VCaP (cell line): Measurements from ENCODE around the gene DDX18.
"Not testable (repeated sequence)": the region's sequence is repeated elsewhere in the genome, so short reads cannot be mapped to it uniquely, and the experiment has no call there.

Experiments
- H3K27ac ChIP-seq: fragments of 450-650 bp; 2 replicates; pipeline ENCODE4 v1.5.1; 2017
- CTCF ChIP-seq: fragments of 450-650 bp; conservative IDR thresholded peaks from 2 replicates; pipeline ENCODE4 v1.5.1; 2017; ENCODE audit warnings: mild to moderate bottlenecking, moderate library complexity

The DDX18 gene

GRCh38 chr2:117818921-117819320, 4.4 kb downstream of the DDX18 start:
- H3K27ac ChIP-seq, result no peak overlapping the region
- TF ChIP-seq CTCF, result no peak

GRCh38 chr2:117820444-117820843, 6.0 kb downstream of the DDX18 start:
- no peak for TF ChIP-seq CTCF
- no peak overlapping the region for H3K27ac ChIP-seq

GRCh38 chr2:117825437-117825836, 10.9 kb downstream of the DDX18 start:
- H3K27ac ChIP-seq, result no peak overlapping the region
- TF ChIP-seq CTCF, result no peak

GRCh38 chr2:117827464-117827863, 13.0 kb downstream of the DDX18 start:
- not testable (repeated sequence) for H3K27ac ChIP-seq

- TF ChIP-seq CTCF, result no peak
- H3K27ac ChIP-seq, result no peak overlapping the region
Observed at GRCh38 chr2:117828870-117829269, 14.4 kb downstream of the DDX18 start.

- no peak overlapping the region for H3K27ac ChIP-seq
- no peak for TF ChIP-seq CTCF
Observed at GRCh38 chr2:117832332-117832731, 17.8 kb downstream of the DDX18 start.

GRCh38 chr2:117832905-117833613, 18.6 kb downstream of the DDX18 start:
- TF ChIP-seq CTCF, result no peak
- no peak overlapping the region for H3K27ac ChIP-seq

- H3K27ac ChIP-seq, result no peak overlapping the region
- no peak for TF ChIP-seq CTCF
Observed at GRCh38 chr2:117833911-117834310, 19.4 kb downstream of the DDX18 start.
